Lower leg skin (tissue), 4 donors: ENCODE data around the gene EYA3. TPM values are rescaled to one million over a fixed set of nuclear protein-coding genes. Genes with fewer than 3 reads are reported as not detected.
"Not testable (repeated sequence)": the region's sequence is repeated elsewhere in the genome, so short reads cannot be mapped to it uniquely, and the experiment has no call there.

ENCODE experiments used
- DNase-seq, 2 donors: peaks; one replicate each; pipeline ENCODE4 v3.0.0-alpha.2; 2019; ENCODE audit warnings: low spot score in 2 of 2
- H3K4me3 ChIP-seq: fragments of 200-600 bp; sonication (generic); 2 replicates; pipeline ENCODE4 v1.5.1; 2017; ENCODE audit warnings: mild to moderate bottlenecking, low read depth; ENCODE audit not compliant: poor library complexity, severe bottlenecking
- POLR2A ChIP-seq, 2 donors: fragments of 450-650 bp; IDR thresholded peaks; one replicate each; pipeline ENCODE4 v1.6.1; 2016 to 2017; ENCODE audit warnings: antibody characterized with exemption in 2 of 2, mild to moderate bottlenecking in 1 of 2, moderate library complexity in 1 of 2
- WGBS, 2 donors: methylation state at CpG; one replicate each; pipeline ENCODE4 v1.1.5; 2018; 5-methylcytosine and 5-hydroxymethylcytosine counted together
- intact Hi-C: fragments of 100-400 bp; cut with DNase I; formaldehyde crosslinking; loops from one replicate; pipeline ENCODE4 v1.15.0; 2023; ENCODE audit warnings: low total_unique reads
- total RNA-seq, 4 donors: library from RNA; depleted of rRNA; stranded (reverse); fragments of >200 nt; gene quantifications; one replicate each; pipeline ENCODE4 v1.1.0, GENCODE V29; 2016
- TF ChIP-seq, protein P1 (sequence below), 3 donors: fragments of 450-650 bp; IDR thresholded peaks; one replicate each; pipeline ENCODE4 v1.5.1; 2016; ENCODE audit warnings: antibody characterized with exemption in 3 of 3, mild to moderate bottlenecking in 3 of 3, moderate library complexity in 2 of 3

The EYA3 gene
- total RNA-seq, 4 donors from 2014 or later, result 14.9 to 20.1 (median 17.1) TPM

DNA sequence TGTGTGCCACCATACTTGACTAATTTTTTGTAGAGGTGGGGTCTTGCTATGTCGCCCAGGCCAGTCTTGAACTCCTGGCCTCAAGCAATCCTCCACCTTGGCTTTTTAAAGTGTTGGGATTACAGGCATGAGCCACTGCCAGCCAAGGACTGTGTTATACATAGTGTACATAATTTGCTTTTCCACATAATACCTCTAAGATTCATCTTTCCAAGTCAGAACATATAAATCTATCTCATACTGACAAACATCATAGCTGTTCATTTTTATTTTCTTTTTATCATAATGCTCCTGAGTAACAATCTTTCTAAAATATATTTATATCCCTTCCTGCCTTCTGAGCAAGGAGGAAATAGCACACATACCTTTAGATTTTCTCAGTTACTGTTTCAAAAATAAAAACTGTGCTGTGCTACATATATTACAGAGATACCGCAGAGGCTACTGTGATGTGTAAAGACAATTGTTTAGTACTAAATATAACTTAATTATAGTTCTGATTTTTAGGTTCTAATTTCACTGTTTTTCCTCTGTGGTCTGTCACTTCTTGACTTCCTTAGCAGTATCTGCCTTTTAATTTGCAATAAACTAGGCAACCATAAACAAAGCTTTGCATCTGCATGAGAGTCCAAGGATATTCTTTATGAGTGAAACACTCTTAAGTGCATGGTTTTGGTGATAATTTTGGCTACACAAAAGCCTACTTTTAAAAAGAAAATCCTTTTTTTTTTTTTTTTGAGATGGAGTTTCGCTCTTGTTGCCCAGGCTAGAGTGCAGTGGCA, 59.3 kb downstream of the EYA3 start:
- no peak for DNase-seq
- WGBS, 2 donors, result 85 to 91% methylated on average over 3 of the region's 3 CpGs

GRCh38 chr1:28027660-28028059, 60.8 kb downstream of the EYA3 start:
- TF ChIP-seq, protein P1, sequence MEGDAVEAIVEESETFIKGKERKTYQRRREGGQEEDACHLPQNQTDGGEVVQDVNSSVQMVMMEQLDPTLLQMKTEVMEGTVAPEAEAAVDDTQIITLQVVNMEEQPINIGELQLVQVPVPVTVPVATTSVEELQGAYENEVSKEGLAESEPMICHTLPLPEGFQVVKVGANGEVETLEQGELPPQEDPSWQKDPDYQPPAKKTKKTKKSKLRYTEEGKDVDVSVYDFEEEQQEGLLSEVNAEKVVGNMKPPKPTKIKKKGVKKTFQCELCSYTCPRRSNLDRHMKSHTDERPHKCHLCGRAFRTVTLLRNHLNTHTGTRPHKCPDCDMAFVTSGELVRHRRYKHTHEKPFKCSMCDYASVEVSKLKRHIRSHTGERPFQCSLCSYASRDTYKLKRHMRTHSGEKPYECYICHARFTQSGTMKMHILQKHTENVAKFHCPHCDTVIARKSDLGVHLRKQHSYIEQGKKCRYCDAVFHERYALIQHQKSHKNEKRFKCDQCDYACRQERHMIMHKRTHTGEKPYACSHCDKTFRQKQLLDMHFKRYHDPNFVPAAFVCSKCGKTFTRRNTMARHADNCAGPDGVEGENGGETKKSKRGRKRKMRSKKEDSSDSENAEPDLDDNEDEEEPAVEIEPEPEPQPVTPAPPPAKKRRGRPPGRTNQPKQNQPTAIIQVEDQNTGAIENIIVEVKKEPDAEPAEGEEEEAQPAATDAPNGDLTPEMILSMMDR (IDR thresholded peaks at IDR 0.05), result no peak
- no peak for TF ChIP-seq POLR2A (IDR thresholded peaks at IDR 0.05)
- intact Hi-C loops, result no loop called here

More for the DNA sequence above, 59.3 kb downstream of the EYA3 start:
- TF ChIP-seq, protein P1 (IDR thresholded peaks at IDR 0.05), result no peak
- no peak for TF ChIP-seq POLR2A (IDR thresholded peaks at IDR 0.05)
- H3K4me3 ChIP-seq, result no peak overlapping the region
- intact Hi-C loops, result no loop called here

GRCh38 chr1:28027238-28027637, 61.2 kb downstream of the EYA3 start:
- 84 to 85% methylated on average over 1 of the region's 1 CpG for WGBS, 2 donors
- intact Hi-C loops, result no loop called here
- H3K4me3 ChIP-seq, result no peak overlapping the region
- no peak for DNase-seq
- TF ChIP-seq, protein P1 (IDR thresholded peaks at IDR 0.05), result no peak
- TF ChIP-seq POLR2A (IDR thresholded peaks at IDR 0.05), result no peak

More at GRCh38 chr1:28027660-28028059, 60.8 kb downstream of the EYA3 start:
- H3K4me3 ChIP-seq, result no peak overlapping the region
- no peak for DNase-seq

DNA sequence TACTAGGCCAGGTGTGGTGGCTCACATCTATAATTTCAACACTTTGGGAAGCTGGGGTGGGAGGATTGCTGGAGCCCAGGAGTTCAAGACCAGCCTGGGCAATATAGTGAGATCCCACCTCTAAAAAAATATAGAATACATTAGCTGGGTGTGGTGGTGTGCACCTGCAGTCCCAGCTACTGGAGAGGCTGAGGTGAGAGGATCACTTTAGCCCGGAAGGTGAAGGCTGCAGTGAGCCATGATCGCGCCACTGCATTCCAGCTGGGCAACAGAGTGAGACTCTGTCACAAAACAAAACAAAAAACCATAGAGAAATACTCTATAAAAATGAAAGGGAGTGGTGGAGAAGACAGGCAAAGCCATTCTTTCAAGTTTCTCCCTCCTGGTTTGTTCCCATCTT, 62.1 kb downstream of the EYA3 start:
- H3K4me3 ChIP-seq, result no peak overlapping the region
- 96 to 98% methylated on average over 3 of the region's 3 CpGs for WGBS, 2 donors
- DNase-seq, result no peak
- TF ChIP-seq, protein P1 (IDR thresholded peaks at IDR 0.05), result no peak
- no peak for TF ChIP-seq POLR2A (IDR thresholded peaks at IDR 0.05)
- intact Hi-C loops, result no loop called here

GRCh38 chr1:28021064-28021463, 67.3 kb downstream of the EYA3 start:
- intact Hi-C loops, result no loop called here
- H3K4me3 ChIP-seq, result no peak overlapping the region
- DNase-seq, result no peak
- WGBS, 2 donors, result 88 to 94% methylated on average over 2 of the region's 2 CpGs
- no peak for TF ChIP-seq POLR2A (IDR thresholded peaks at IDR 0.05)
- TF ChIP-seq, protein P1 (IDR thresholded peaks at IDR 0.05), result no peak

DNA sequence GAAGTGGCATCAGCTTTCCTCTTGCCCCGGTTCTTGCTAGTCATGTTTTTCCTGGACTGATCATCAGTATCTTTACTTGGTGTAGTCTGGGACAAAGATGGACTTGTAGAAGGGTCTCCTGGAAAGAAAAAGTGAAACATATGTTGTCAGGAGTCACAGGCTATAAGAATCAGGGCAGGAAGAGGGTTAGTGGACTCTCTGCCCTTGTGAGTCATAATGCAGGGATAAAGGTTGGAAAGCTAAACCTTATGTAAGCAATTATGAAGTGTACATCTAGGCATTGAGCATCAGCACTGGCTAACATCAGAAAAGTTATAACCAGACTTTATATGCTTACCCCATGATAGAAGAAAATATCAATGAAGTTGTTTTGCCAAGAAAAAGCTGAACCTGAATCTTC, 77.4 kb downstream of the EYA3 start:
- intact Hi-C loops, result no loop called here
- 91 to 94% methylated on average over 1 of the region's 1 CpG for WGBS, 2 donors
- TF ChIP-seq, protein P1 (IDR thresholded peaks at IDR 0.05), result no peak
- no peak for TF ChIP-seq POLR2A (IDR thresholded peaks at IDR 0.05)
- DNase-seq, result no peak
- H3K4me3 ChIP-seq, result no peak overlapping the region

DNA sequence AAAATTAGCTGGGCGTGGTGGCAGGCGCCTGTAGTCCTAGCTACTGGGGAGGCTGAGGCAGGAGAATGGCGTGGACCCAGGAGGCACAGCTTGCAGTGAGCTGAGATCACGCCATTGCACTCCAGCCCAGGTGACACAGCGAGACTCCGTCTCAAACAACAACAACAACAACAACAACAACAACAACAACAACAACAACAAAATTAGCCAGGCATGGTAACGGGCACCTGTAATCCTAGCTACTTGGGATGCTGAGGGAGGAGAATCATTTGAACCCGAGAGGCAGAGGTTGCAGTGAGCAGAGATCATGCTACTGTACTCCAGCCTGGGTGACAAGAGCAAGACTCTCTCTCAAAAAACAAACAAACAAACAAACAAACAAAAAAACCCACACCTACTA, 85.3 kb downstream of the EYA3 start:
- WGBS, 2 donors, result 93 to 96% methylated on average over 8 of the region's 8 CpGs

More for the DNA sequence above, 85.3 kb downstream of the EYA3 start:
- intact Hi-C loops, DNase-seq, H3K4me3 ChIP-seq: not testable (repeated sequence)
